H1 (cell line): ENCODE data around the gene TFF3. TPM values are rescaled to one million over a fixed set of nuclear protein-coding genes. Genes with fewer than 3 reads are reported as not detected.

Source experiments
- CBX8 ChIP-seq: fragments of 300-800, 300-1000 bp; sonication (generic); IDR thresholded peaks from 2 replicates; pipeline ENCODE4 v1.7.1; 2016; ENCODE audit warnings: low read depth, low read length, borderline replicate concordance
- CHD2 ChIP-seq: IDR thresholded peaks from 2 replicates; pipeline ENCODE4 v1.6.1; 2012; ENCODE audit warnings: low read length, improper control_type of control experiment
- KDM1A ChIP-seq: fragments of 200-600, 300-600 bp; sonication (generic); IDR thresholded peaks from 2 replicates; pipeline ENCODE4 v1.7.1; 2016; ENCODE audit warnings: mild to moderate bottlenecking, low read length, borderline replicate concordance
- RAD21 ChIP-seq, 2 experiments: IDR thresholded peaks in 1 of 2; conservative IDR thresholded peaks in 1 of 2; 2 replicates each; pipeline ENCODE4 v1.6.1; 2011; ENCODE audit warnings: low read depth in 2 of 2, low read length in 2 of 2, improper control_type of control experiment in 1 of 2, inconsistent platforms in 1 of 2, mild to moderate bottlenecking in 1 of 2, moderate library complexity in 1 of 2
- RBBP5 ChIP-seq: IDR thresholded peaks from 2 replicates; pipeline ENCODE4 v1.7.1; 2012; ENCODE audit warnings: low read depth, mild to moderate bottlenecking, inconsistent platforms, low read length, moderate library complexity, borderline replicate concordance
- SIRT6 ChIP-seq: IDR thresholded peaks from one replicate; pipeline ENCODE4 v1.7.1; 2012; ENCODE audit warnings: low read length, inconsistent platforms
- YY1 ChIP-seq: IDR thresholded peaks from 2 replicates; pipeline ENCODE4 v1.6.1; 2011; ENCODE audit warnings: low read depth, mild to moderate bottlenecking, low read length
- ZNF274 ChIP-seq: IDR thresholded peaks from 2 replicates; pipeline ENCODE4 v1.7.0; 2012; ENCODE audit warnings: low read length, borderline replicate concordance; ENCODE audit errors: extremely low read depth
- polyA plus RNA-seq, 7 experiments: library from polyadenylated mRNA; depleted of rRNA in 3 of 7; stranded (reverse) in 5 of 7; unstranded in 2 of 7; fragments of >200 nt in 5 of 7; fragments of 200-250 nt in 2 of 7; gene quantifications; 1 replicate in 5 of 7; 2 replicates in 1 of 7; 4 replicates in 1 of 7; pipeline versions ENCODE4 v1.2.1 to v1.2.3, GENCODE V29; 2011 to 2013; ENCODE audit warnings: missing spikeins in 2 of 7, mixed read lengths in 2 of 7
- total RNA-seq: library from RNA; stranded (reverse); fragmentation: NEBNext Ultra II Directional; extraction: Animal tissue kit (Norgen Biotek cat#: 25700); gene quantifications from 2 replicates; pipeline ENCODE4 v1.2.1, GENCODE V29; 2021
- TF ChIP-seq, protein P1 (sequence below): fragments of 300-600 bp; sonication (generic); IDR thresholded peaks from 2 replicates; pipeline ENCODE4 v1.7.1; 2012; ENCODE audit warnings: low read length, moderate library complexity, mild to moderate bottlenecking, inconsistent platforms; ENCODE audit not compliant: insufficient replicate concordance
- TF ChIP-seq, protein P2 (sequence below): IDR thresholded peaks from 2 replicates; pipeline ENCODE4 v1.6.1; 2012; ENCODE audit warnings: inconsistent platforms

TFF3 gene
- total and polyA plus RNA-seq, 2 of the 8 experiments (the other 6 are each of a cell fraction or from before 2014, with no cell fraction given) = 1.7 to 6.7 TPM

- TF ChIP-seq, protein P1, sequence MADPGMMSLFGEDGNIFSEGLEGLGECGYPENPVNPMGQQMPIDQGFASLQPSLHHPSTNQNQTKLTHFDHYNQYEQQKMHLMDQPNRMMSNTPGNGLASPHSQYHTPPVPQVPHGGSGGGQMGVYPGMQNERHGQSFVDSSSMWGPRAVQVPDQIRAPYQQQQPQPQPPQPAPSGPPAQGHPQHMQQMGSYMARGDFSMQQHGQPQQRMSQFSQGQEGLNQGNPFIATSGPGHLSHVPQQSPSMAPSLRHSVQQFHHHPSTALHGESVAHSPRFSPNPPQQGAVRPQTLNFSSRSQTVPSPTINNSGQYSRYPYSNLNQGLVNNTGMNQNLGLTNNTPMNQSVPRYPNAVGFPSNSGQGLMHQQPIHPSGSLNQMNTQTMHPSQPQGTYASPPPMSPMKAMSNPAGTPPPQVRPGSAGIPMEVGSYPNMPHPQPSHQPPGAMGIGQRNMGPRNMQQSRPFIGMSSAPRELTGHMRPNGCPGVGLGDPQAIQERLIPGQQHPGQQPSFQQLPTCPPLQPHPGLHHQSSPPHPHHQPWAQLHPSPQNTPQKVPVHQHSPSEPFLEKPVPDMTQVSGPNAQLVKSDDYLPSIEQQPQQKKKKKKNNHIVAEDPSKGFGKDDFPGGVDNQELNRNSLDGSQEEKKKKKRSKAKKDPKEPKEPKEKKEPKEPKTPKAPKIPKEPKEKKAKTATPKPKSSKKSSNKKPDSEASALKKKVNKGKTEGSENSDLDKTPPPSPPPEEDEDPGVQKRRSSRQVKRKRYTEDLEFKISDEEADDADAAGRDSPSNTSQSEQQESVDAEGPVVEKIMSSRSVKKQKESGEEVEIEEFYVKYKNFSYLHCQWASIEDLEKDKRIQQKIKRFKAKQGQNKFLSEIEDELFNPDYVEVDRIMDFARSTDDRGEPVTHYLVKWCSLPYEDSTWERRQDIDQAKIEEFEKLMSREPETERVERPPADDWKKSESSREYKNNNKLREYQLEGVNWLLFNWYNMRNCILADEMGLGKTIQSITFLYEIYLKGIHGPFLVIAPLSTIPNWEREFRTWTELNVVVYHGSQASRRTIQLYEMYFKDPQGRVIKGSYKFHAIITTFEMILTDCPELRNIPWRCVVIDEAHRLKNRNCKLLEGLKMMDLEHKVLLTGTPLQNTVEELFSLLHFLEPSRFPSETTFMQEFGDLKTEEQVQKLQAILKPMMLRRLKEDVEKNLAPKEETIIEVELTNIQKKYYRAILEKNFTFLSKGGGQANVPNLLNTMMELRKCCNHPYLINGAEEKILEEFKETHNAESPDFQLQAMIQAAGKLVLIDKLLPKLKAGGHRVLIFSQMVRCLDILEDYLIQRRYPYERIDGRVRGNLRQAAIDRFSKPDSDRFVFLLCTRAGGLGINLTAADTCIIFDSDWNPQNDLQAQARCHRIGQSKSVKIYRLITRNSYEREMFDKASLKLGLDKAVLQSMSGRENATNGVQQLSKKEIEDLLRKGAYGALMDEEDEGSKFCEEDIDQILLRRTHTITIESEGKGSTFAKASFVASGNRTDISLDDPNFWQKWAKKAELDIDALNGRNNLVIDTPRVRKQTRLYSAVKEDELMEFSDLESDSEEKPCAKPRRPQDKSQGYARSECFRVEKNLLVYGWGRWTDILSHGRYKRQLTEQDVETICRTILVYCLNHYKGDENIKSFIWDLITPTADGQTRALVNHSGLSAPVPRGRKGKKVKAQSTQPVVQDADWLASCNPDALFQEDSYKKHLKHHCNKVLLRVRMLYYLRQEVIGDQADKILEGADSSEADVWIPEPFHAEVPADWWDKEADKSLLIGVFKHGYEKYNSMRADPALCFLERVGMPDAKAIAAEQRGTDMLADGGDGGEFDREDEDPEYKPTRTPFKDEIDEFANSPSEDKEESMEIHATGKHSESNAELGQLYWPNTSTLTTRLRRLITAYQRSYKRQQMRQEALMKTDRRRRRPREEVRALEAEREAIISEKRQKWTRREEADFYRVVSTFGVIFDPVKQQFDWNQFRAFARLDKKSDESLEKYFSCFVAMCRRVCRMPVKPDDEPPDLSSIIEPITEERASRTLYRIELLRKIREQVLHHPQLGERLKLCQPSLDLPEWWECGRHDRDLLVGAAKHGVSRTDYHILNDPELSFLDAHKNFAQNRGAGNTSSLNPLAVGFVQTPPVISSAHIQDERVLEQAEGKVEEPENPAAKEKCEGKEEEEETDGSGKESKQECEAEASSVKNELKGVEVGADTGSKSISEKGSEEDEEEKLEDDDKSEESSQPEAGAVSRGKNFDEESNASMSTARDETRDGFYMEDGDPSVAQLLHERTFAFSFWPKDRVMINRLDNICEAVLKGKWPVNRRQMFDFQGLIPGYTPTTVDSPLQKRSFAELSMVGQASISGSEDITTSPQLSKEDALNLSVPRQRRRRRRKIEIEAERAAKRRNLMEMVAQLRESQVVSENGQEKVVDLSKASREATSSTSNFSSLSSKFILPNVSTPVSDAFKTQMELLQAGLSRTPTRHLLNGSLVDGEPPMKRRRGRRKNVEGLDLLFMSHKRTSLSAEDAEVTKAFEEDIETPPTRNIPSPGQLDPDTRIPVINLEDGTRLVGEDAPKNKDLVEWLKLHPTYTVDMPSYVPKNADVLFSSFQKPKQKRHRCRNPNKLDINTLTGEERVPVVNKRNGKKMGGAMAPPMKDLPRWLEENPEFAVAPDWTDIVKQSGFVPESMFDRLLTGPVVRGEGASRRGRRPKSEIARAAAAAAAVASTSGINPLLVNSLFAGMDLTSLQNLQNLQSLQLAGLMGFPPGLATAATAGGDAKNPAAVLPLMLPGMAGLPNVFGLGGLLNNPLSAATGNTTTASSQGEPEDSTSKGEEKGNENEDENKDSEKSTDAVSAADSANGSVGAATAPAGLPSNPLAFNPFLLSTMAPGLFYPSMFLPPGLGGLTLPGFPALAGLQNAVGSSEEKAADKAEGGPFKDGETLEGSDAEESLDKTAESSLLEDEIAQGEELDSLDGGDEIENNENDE = no peak
- TF ChIP-seq KDM1A = no peak
- TF ChIP-seq RAD21 (IDR thresholded peaks at IDR 0.05 in 1 of 2, conservative IDR thresholded peaks at IDR 0.05 in 1 of 2; ENCODE audit: low read depth in 2 of 2, low read length in 2 of 2) = no peak
- TF ChIP-seq SIRT6 = no peak
- TF ChIP-seq CBX8 = no peak
- TF ChIP-seq RBBP5 = no peak
- no peak for TF ChIP-seq YY1
- no peak for TF ChIP-seq ZNF274
- TF ChIP-seq, protein P2, sequence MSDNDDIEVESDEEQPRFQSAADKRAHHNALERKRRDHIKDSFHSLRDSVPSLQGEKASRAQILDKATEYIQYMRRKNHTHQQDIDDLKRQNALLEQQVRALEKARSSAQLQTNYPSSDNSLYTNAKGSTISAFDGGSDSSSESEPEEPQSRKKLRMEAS = no peak
- TF ChIP-seq CHD2 = no peak
Measured at GRCh38 chr21:42311816-42312625, 3.2 kb downstream of the TFF3 start (continued).
